ENCODE measurements around the gene STAT6.

STAT6 gene

GRCh38 chr12:57131896-57132744 is 21.0 kb upstream of the STAT6 start:
- Histone ChIP-seq H3K36me3 (ENCODE audit: insufficient read depth, low read length) (peaks cover 6% of the 10 kb centered on the region), H3K27ac (ENCODE audit: low read depth, low read length) (peak overlapping the region; percentile 41), H3K27me3 (ENCODE audit: control insufficient read depth in 1 of 2, insufficient read depth in 2 of 2, low read length in 2 of 2) (no peaks in the 10 kb centered on the region), H3K9me3 (ENCODE audit: low read length) (no peaks in the 10 kb centered on the region), H3K9ac (ENCODE audit: low read length) (peak overlapping the region; percentile 9), H3K4me1 (ENCODE audit: insufficient read depth, low read length) (peaks cover 66% of the 10 kb centered on the region), H3K4me3 (ENCODE audit: low read depth in 1 of 2, low read length in 2 of 2) (peak overlapping the region in 1 of 2 donors; percentile 76)

GRCh38 chr12:57130941-57131340 is 19.8 kb upstream of the STAT6 start:
- peak overlapping the region in 1 of 2 donors; percentile 76 for H3K4me3 ChIP-seq (ENCODE audit: low read depth in 1 of 2, low read length in 2 of 2)
- H3K4me1 ChIP-seq (ENCODE audit: insufficient read depth, low read length), result peaks cover 66% of the 10 kb centered on the region
- peak overlapping the region; percentile 9 for H3K9ac ChIP-seq (ENCODE audit: low read length)
- H3K9me3 ChIP-seq (ENCODE audit: low read length), result no peaks in the 10 kb centered on the region
- peak overlapping the region; percentile 92 for H3K27ac ChIP-seq (ENCODE audit: low read depth, low read length)
- peaks cover 6% of the 10 kb centered on the region for H3K36me3 ChIP-seq (ENCODE audit: insufficient read depth, low read length)
- H3K27me3 ChIP-seq (ENCODE audit: control insufficient read depth in 1 of 2, insufficient read depth in 2 of 2, low read length in 2 of 2), result no peaks in the 10 kb centered on the region

DNA sequence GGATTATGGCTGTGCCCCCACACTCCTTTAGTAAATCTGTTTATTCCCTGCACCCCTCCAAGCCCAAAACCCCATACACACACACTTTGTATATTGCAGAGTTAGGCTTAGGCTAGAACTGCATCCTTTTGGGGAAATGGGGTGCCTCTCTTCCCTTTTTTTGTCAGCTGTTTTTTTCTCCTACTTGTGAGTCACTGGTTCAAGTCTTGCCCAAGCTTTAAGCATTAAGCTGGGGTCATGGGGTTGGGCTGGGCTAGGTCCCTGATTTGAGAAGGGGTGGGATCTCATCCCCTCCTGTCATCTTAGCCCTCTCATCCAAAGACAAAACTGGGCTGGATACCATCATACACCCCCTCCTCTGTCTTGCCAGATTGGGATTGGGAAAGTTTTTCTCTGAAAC is 18.7 kb upstream of the STAT6 start:
- H3K4me1 ChIP-seq (ENCODE audit: insufficient read depth, low read length), result peaks cover 56% of the 10 kb centered on the region
- peak overlapping the region; percentile 74 for H3K9ac ChIP-seq (ENCODE audit: low read length)
- peaks cover 6% of the 10 kb centered on the region for H3K36me3 ChIP-seq (ENCODE audit: insufficient read depth, low read length)
- H3K4me3 ChIP-seq (ENCODE audit: low read depth in 1 of 2, low read length in 2 of 2), result peak overlapping the region; percentile 69 to 76
- no peaks in the 10 kb centered on the region for H3K9me3 ChIP-seq (ENCODE audit: low read length)
- peak overlapping the region; percentile 92 for H3K27ac ChIP-seq (ENCODE audit: low read depth, low read length)
- no peaks in the 10 kb centered on the region for H3K27me3 ChIP-seq (ENCODE audit: control insufficient read depth in 1 of 2, insufficient read depth in 2 of 2, low read length in 2 of 2)

DNA sequence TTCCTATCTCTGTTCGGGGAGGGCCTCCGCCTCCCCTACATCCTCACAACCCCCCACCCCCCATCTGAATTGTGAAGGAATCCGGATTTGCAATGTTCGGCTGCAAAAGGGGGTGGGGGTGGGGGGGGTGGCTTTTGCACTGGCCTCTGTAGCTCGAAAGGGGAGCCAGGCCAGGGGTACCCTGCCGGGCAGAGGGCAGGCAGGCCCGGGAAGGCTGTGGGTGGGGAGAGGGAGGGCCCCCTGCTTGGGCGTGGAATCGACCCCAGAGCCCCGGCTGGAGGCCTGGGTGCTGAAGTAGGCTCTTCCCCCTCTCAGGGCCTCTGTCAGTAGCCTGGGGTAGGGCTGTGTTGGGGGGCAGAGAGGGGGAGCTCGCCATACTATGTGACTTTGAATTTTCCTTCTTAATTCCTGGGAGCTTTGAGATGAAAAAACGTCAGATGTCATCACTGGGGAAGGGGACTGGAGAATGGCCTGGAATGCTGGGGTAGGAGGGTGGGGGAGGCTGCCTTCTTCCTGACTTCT is 18.2 kb upstream of the STAT6 start:
- Histone ChIP-seq H3K27ac (ENCODE audit: low read depth, low read length) (peak overlapping the region; percentile 92), H3K4me3 (ENCODE audit: low read depth in 1 of 2, low read length in 2 of 2) (peak overlapping the region; percentile 69 to 76), H3K9ac (ENCODE audit: low read length) (peak overlapping the region; percentile 74), H3K27me3 (ENCODE audit: control insufficient read depth in 1 of 2, insufficient read depth in 2 of 2, low read length in 2 of 2) (no peaks in the 10 kb centered on the region), H3K9me3 (ENCODE audit: low read length) (no peaks in the 10 kb centered on the region), H3K4me1 (ENCODE audit: insufficient read depth, low read length) (peaks cover 55% of the 10 kb centered on the region), H3K36me3 (ENCODE audit: insufficient read depth, low read length) (peaks cover 6% of the 10 kb centered on the region)

DNA sequence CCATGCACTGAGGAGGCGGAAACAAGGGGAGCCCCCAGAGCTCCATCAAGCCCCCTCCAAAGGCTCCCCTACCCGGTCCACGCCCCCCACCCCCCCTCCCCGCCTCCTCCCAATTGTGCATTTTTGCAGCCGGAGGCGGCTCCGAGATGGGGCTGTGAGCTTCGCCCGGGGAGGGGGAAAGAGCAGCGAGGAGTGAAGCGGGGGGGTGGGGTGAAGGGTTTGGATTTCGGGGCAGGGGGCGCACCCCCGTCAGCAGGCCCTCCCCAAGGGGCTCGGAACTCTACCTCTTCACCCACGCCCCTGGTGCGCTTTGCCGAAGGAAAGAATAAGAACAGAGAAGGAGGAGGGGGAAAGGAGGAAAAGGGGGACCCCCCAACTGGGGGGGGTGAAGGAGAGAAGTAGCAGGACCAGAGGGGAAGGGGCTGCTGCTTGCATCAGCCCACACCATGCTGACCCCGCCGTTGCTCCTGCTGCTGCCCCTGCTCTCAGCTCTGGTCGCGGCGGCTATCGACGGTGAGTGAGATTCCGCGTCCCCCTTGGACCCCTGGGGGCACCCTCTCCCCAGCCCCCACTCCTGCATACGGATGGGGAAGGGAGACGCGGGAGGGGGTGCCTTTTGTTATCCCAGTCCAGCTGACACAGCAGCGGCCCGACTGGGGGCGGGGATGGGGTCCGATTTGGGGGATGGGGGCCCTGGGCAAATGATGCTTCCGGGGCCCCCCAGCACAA is 17.5 kb upstream of the STAT6 start:
- peaks cover 48% of the 10 kb centered on the region for H3K4me1 ChIP-seq (ENCODE audit: insufficient read depth, low read length)

DNA sequence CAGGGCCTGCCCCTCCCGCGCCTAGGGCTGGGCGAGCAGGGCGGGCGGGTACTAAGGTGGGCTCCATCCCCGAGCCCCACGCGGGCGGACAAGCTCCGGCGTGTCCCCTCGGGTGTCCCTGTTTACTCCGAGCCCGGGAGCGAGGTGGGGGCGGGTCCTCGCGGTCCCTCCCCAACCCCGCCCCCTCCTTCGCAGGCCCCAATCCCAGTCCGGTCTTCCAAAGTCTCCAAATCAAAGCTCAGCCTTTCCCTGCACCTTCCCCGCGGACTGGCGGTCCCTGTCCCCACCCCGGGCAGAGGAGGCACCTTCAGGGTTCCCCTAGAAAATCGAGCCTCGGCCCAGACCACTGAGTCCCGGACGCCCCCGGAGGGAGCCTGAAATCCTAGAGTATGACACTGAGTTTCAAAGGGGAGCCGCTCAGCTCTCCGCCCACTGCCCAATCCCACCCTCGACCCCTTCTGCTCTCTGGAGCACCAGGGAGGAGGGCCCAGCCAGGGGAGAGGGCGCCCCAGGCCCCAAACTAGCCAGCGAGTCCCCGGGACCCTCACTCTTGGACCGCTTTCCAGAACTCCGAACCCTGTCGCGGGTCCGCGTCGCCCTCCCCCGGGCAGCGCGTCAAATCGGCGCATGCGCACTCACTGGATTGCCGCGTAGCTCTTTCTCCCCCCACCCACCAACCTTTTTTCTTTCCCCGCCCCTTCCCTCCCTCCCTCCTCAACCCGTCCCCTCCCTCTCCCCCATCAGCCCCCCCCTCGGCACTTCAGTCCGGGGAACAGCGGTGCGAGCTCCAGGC is 16.8 kb upstream of the STAT6 start, which contains the start of gene LRP1:
Gene LRP1, plus strand, starts transcription at position 758 of the 793 bp plus-strand sequence. CDS start 482 bp downstream, outside the sequence.
- Histone ChIP-seq H3K9me3 (ENCODE audit: low read length) (no peaks in the 10 kb centered on the region), H3K27ac (ENCODE audit: low read depth, low read length) (peak within 1 kb of the TSS; percentile 98), H3K4me1 (ENCODE audit: insufficient read depth, low read length) (peaks cover 42% of the 10 kb centered on the region), H3K27me3 (ENCODE audit: control insufficient read depth in 1 of 2, insufficient read depth in 2 of 2, low read length in 2 of 2) (no peaks in the 10 kb centered on the region), H3K9ac (ENCODE audit: low read length) (peak within 1 kb of the TSS; percentile 82), H3K4me3 (ENCODE audit: low read depth in 1 of 2, low read length in 2 of 2) (peak within 1 kb of the TSS; percentile 69 to 84), H3K36me3 (ENCODE audit: insufficient read depth, low read length) (peaks cover 6% of the 10 kb centered on the region)

More for the DNA sequence above, 17.5 kb upstream of the STAT6 start:
- Histone ChIP-seq H3K36me3 (ENCODE audit: insufficient read depth, low read length) (peaks cover 6% of the 10 kb centered on the region), H3K27ac (ENCODE audit: low read depth, low read length) (peak overlapping the region; percentile 98), H3K9me3 (ENCODE audit: low read length) (no peaks in the 10 kb centered on the region), H3K4me3 (ENCODE audit: low read depth in 1 of 2, low read length in 2 of 2) (peak overlapping the region; percentile 69 to 76), H3K9ac (ENCODE audit: low read length) (no peak overlapping the region), H3K27me3 (ENCODE audit: control insufficient read depth in 1 of 2, insufficient read depth in 2 of 2, low read length in 2 of 2) (no peaks in the 10 kb centered on the region)

- Histone ChIP-seq H3K9ac (ENCODE audit: low read length) (peak overlapping the region; percentile 82), H3K9me3 (ENCODE audit: low read length) (no peaks in the 10 kb centered on the region), H3K4me1 (ENCODE audit: insufficient read depth, low read length) (peaks cover 35% of the 10 kb centered on the region), H3K36me3 (ENCODE audit: insufficient read depth, low read length) (peaks cover 6% of the 10 kb centered on the region), H3K27me3 (ENCODE audit: control insufficient read depth in 1 of 2, insufficient read depth in 2 of 2, low read length in 2 of 2) (no peaks in the 10 kb centered on the region), H3K27ac (ENCODE audit: low read depth, low read length) (peak overlapping the region; percentile 98), H3K4me3 (ENCODE audit: low read depth in 1 of 2, low read length in 2 of 2) (peak overlapping the region; percentile 69 to 84)
Observed at GRCh38 chr12:57127101-57127725, 16.1 kb upstream of the STAT6 start.

DNA sequence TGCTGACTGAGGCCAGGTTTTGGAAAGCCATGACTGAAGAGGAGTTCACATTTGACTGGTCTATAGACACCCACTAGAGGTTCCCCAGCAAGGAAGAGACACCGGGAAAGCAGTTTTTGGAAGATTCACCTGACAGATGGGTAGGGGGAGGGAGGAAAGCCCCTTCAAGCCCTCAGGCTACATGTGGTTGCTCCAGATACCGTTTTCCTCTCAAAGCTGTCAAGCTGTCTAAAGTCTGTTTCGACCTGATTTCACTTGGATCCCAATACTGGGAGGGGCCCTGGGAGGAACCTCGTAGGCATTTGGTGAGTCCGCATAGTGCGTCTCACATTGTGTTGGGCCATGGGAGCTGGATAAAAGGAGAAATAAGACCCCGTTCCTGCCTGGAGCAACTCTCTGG is 15.4 kb upstream of the STAT6 start:
- Histone ChIP-seq H3K4me1 (ENCODE audit: insufficient read depth, low read length) (peaks cover 28% of the 10 kb centered on the region), H3K9me3 (ENCODE audit: low read length) (no peaks in the 10 kb centered on the region), H3K4me3 (ENCODE audit: low read depth in 1 of 2, low read length in 2 of 2) (peak overlapping the region in 1 of 2 donors; percentile 84), H3K27me3 (ENCODE audit: control insufficient read depth in 1 of 2, insufficient read depth in 2 of 2, low read length in 2 of 2) (no peaks in the 10 kb centered on the region), H3K27ac (ENCODE audit: low read depth, low read length) (peak overlapping the region; percentile 19), H3K9ac (ENCODE audit: low read length) (peak overlapping the region; percentile 82), H3K36me3 (ENCODE audit: insufficient read depth, low read length) (peaks cover 1% of the 10 kb centered on the region)

DNA sequence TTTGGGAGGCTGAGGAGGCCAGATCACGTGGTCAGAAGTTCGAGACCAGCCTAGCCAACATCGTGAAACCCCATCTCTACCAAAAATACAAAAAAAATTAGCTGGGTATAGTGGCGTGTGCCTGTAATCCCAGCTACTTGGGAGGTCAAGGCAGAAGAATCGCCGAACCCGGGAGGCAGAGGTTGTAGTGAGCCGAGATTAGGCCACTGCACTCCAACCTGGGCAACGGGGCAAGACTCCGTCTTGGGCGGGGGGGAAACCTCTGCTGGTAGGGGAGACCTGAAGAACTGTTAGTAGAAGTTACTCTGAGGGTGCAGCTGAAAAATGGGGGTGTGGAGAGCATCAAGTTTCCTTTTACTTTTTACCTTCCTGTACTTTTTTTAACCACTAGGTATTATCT is 14.9 kb upstream of the STAT6 start:
- no peak overlapping the region for H3K9ac ChIP-seq (ENCODE audit: low read length)
- H3K4me3 ChIP-seq (ENCODE audit: low read depth in 1 of 2, low read length in 2 of 2), result no peak overlapping the region
- no peaks in the 10 kb centered on the region for H3K9me3 ChIP-seq (ENCODE audit: low read length)
- H3K27me3 ChIP-seq (ENCODE audit: control insufficient read depth in 1 of 2, insufficient read depth in 2 of 2, low read length in 2 of 2), result no peaks in the 10 kb centered on the region
- no peak overlapping the region for H3K27ac ChIP-seq (ENCODE audit: low read depth, low read length)
- H3K36me3 ChIP-seq (ENCODE audit: insufficient read depth, low read length), result no peaks in the 10 kb centered on the region
- peaks cover 23% of the 10 kb centered on the region for H3K4me1 ChIP-seq (ENCODE audit: insufficient read depth, low read length)

- Histone ChIP-seq H3K9me3 (ENCODE audit: low read length) (no peaks in the 10 kb centered on the region), H3K4me1 (ENCODE audit: insufficient read depth, low read length) (peaks cover 8% of the 10 kb centered on the region), H3K9ac (ENCODE audit: low read length) (no peak overlapping the region), H3K36me3 (ENCODE audit: insufficient read depth, low read length) (no peaks in the 10 kb centered on the region), H3K27ac (ENCODE audit: low read depth, low read length) (no peak overlapping the region), H3K4me3 (ENCODE audit: low read depth in 1 of 2, low read length in 2 of 2) (no peak overlapping the region), H3K27me3 (ENCODE audit: control insufficient read depth in 1 of 2, insufficient read depth in 2 of 2, low read length in 2 of 2) (no peaks in the 10 kb centered on the region)
Observed at GRCh38 chr12:57124261-57124877, 13.2 kb upstream of the STAT6 start.

All from muscle layer of colon (tissue), 2 donors.